DOHH2 (cell line): ENCODE data around the gene CYLD.

Experiments used
- H3F3A ChIP-seq: fragments of 200-600 bp; sonication (generic), shearing (Covaris generic); 2 replicates; pipeline ENCODE4 v1.6.0; 2016; ENCODE audit warnings: antibody characterized with exemption, mild to moderate bottlenecking; ENCODE audit not compliant: control insufficient read depth, insufficient read depth
- H3K27ac ChIP-seq: fragments of 200-600 bp; sonication (generic); 2 replicates; pipeline ENCODE4 v1.5.1; 2014; ENCODE audit warnings: low read depth, mild to moderate bottlenecking, low read length, moderate library complexity
- H3K27me3 ChIP-seq: fragments of 200-600 bp; sonication (generic); 2 replicates; pipeline ENCODE4 v1.6.1; 2014; ENCODE audit warnings: mild to moderate bottlenecking, low read length, mixed read lengths; ENCODE audit not compliant: control insufficient read depth
- H3K36me3 ChIP-seq: fragments of 200-600 bp; sonication (generic); 2 replicates; pipeline ENCODE4 v1.6.1; 2014; ENCODE audit warnings: mild to moderate bottlenecking, low read length, moderate library complexity, mixed read lengths; ENCODE audit not compliant: control insufficient read depth
- H3K4me1 ChIP-seq: fragments of 200-600 bp; sonication (generic); 2 replicates; pipeline ENCODE4 v1.6.1; 2014; ENCODE audit warnings: mild to moderate bottlenecking, low read length, mixed read lengths; ENCODE audit not compliant: control insufficient read depth
- H3K4me2 ChIP-seq: fragments of 200-600 bp; sonication (generic); 2 replicates; pipeline ENCODE4 v1.6.0; 2014; ENCODE audit warnings: mild to moderate bottlenecking, low read length, moderate library complexity
- H3K4me3 ChIP-seq: fragments of 200-600 bp; sonication (generic); 2 replicates; pipeline ENCODE4 v1.5.1; 2014; ENCODE audit warnings: mild to moderate bottlenecking, low read length, mixed read lengths
- H3K79me2 ChIP-seq: fragments of 200-600 bp; sonication (generic); 2 replicates; pipeline ENCODE4 v1.6.1; 2014; ENCODE audit warnings: mild to moderate bottlenecking, low read length, mixed read lengths; ENCODE audit not compliant: control insufficient read depth
- H3K9me2 ChIP-seq: fragments of 200-600 bp; sonication (generic); replicated peaks from 2 replicates; pipeline ENCODE4 v1.6.1; 2014; ENCODE audit warnings: mild to moderate bottlenecking, low read length, mixed read lengths; ENCODE audit not compliant: control insufficient read depth
- H3K9me3 ChIP-seq: fragments of 200-600 bp; sonication (generic); 2 replicates; pipeline ENCODE4 v1.6.1; 2014; ENCODE audit warnings: antibody characterized with exemption, low read length, mixed read lengths; ENCODE audit not compliant: control insufficient read depth, insufficient read depth
- H4K20me1 ChIP-seq: fragments of 200-600 bp; sonication (generic); 2 replicates; pipeline ENCODE4 v1.6.0; 2014; ENCODE audit warnings: low read depth, mild to moderate bottlenecking, antibody characterized with exemption, low read length, moderate library complexity; ENCODE audit not compliant: control insufficient read depth, insufficient read depth
- CTCF ChIP-seq: fragments of 200-600 bp; sonication (generic); IDR thresholded peaks from one replicate; pipeline ENCODE4 v1.5.1; 2014; ENCODE audit warnings: antibody characterized with exemption, mild to moderate bottlenecking, low read depth, low read length; ENCODE audit not compliant: poor library complexity, severe bottlenecking
- EZH2phosphoT487 ChIP-seq: fragments of 200-600 bp; sonication (generic); IDR thresholded peaks from 2 replicates; pipeline ENCODE4 v1.6.1; 2017; ENCODE audit warnings: borderline replicate concordance, mild to moderate bottlenecking, antibody characterized with exemption, low read length, moderate library complexity, mixed read lengths

CYLD gene

GRCh38 chr16:50820225-50820624, 78.3 kb downstream of the CYLD start:
- H3K9me3 ChIP-seq, result no peaks in the 10 kb centered on the region
- H3K27me3 ChIP-seq, result no peaks in the 10 kb centered on the region

GRCh38 chr16:50821586-50821985, 79.7 kb downstream of the CYLD start:
- Histone ChIP-seq H3K9me3 (no peaks in the 10 kb centered on the region), H3K27ac (no peak overlapping the region), H3K27me3 (peaks cover 2% of the 10 kb centered on the region; the same call in 1 of the 2 replicates), H3K36me3 (no peaks in the 10 kb centered on the region), H3F3A (no peaks in the 10 kb centered on the region), H3K4me2 (no peak overlapping the region), H4K20me1 (no peaks in the 10 kb centered on the region), H3K79me2 (no peaks in the 10 kb centered on the region), H3K9me2 (no peaks in the 10 kb centered on the region), H3K4me3 (no peak overlapping the region), H3K4me1 (no peaks in the 10 kb centered on the region)
- TF ChIP-seq EZH2phosphoT487, result no peak
- TF ChIP-seq CTCF, result no peak

More at GRCh38 chr16:50820225-50820624, 78.3 kb downstream of the CYLD start:
- TF ChIP-seq EZH2phosphoT487, result no peak
- no peak for TF ChIP-seq CTCF
- Histone ChIP-seq H3K9me2 (no peaks in the 10 kb centered on the region), H4K20me1 (no peaks in the 10 kb centered on the region), H3K36me3 (no peaks in the 10 kb centered on the region), H3K4me3 (no peak overlapping the region), H3K79me2 (no peaks in the 10 kb centered on the region), H3K27ac (no peak overlapping the region), H3K4me2 (no peak overlapping the region), H3K4me1 (no peaks in the 10 kb centered on the region), H3F3A (no peaks in the 10 kb centered on the region)

- no peak overlapping the region for H3K4me3 ChIP-seq
- no peaks in the 10 kb centered on the region for H4K20me1 ChIP-seq
- no peak overlapping the region for H3K4me2 ChIP-seq
- H3K4me1 ChIP-seq, result no peaks in the 10 kb centered on the region
- no peaks in the 10 kb centered on the region for H3K9me3 ChIP-seq
- H3K79me2 ChIP-seq, result no peaks in the 10 kb centered on the region
- H3F3A ChIP-seq, result no peaks in the 10 kb centered on the region
- peaks cover 2% of the 10 kb centered on the region; the same call in 1 of the 2 replicates for H3K27me3 ChIP-seq
- TF ChIP-seq EZH2phosphoT487 (no peak), CTCF (no peak)
- no peaks in the 10 kb centered on the region for H3K36me3 ChIP-seq
- H3K9me2 ChIP-seq, result no peaks in the 10 kb centered on the region
- no peak overlapping the region for H3K27ac ChIP-seq
Measured at GRCh38 chr16:50822671-50823070, 80.8 kb downstream of the CYLD start.
